Measurements from ENCODE around the gene NIN.

- TF ChIP-seq CTCF (conservative IDR thresholded peaks at IDR 0.05 in 1 of 2, IDR thresholded peaks at IDR 0.05 in 1 of 2; ENCODE audit: extremely low read depth in 1 of 2, insufficient read depth in 1 of 2, low read depth in 1 of 2, low read length in 2 of 2) (no peak), EZH2 (IDR thresholded peaks at IDR 0.05; ENCODE audit: borderline replicate concordance, low read length) (no peak)
Observed at GRCh38 chr14:50835280-50835679, 4.3 kb upstream of the NIN start.

Measured in mammary epithelial cell (primary cell).